ENCODE measurements around the gene LUM.

DNA sequence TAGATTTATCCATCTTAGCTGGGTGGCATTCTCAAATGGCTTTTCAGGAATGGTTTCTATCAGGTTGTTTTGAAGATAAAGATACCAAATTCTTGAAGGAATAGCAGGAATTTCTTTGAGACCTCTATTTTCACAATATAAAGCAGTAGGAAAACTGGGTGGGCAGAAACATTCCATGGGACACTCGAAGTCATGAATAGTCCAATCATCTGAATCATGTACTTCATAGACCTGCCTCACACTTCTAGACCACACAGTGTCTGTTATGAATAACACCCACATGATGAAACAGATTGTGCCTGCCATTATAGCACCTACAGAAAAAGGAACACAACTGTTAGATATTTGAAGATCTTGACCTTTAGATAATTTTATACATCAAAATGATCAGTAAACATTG, 55.3 kb downstream of the LUM start:
- TF ChIP-seq, protein P1, sequence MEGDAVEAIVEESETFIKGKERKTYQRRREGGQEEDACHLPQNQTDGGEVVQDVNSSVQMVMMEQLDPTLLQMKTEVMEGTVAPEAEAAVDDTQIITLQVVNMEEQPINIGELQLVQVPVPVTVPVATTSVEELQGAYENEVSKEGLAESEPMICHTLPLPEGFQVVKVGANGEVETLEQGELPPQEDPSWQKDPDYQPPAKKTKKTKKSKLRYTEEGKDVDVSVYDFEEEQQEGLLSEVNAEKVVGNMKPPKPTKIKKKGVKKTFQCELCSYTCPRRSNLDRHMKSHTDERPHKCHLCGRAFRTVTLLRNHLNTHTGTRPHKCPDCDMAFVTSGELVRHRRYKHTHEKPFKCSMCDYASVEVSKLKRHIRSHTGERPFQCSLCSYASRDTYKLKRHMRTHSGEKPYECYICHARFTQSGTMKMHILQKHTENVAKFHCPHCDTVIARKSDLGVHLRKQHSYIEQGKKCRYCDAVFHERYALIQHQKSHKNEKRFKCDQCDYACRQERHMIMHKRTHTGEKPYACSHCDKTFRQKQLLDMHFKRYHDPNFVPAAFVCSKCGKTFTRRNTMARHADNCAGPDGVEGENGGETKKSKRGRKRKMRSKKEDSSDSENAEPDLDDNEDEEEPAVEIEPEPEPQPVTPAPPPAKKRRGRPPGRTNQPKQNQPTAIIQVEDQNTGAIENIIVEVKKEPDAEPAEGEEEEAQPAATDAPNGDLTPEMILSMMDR (IDR thresholded peaks at IDR 0.05; ENCODE audit: insufficient read depth, low read depth, low read length), result no peak
- TF ChIP-seq EZH2 (IDR thresholded peaks at IDR 0.05; ENCODE audit: insufficient read depth, low read length), result no peak
